H1 (cell line): ENCODE results near the gene MATN1. TPM values are rescaled to one million over a fixed set of nuclear protein-coding genes. Genes with fewer than 3 reads are reported as not detected.

Source experiments
- CTCF ChIA-PET: fragments of 300-600 bp; sonication (Branson Sonifier 250); formaldehyde crosslinking; loops from one replicate; lab custom pipeline; 2021; ENCODE audit not compliant: partially characterized antibody; lab: Charles Lee
- POLR2A ChIA-PET: fragments of 300-600 bp; sonication (Branson Sonifier 250); formaldehyde crosslinking; loops from one replicate; lab custom pipeline; 2021; ENCODE audit warnings: inconsistent platforms; ENCODE audit not compliant: partially characterized antibody; lab: Charles Lee
- DNase-seq, 2 experiments: peaks; one replicate each; pipeline versions ENCODE4 v3.0.0 to v3.0.0-alpha.2; 2010 to 2022; ENCODE audit warnings: low spot score in 2 of 2, low read depth in 1 of 2, mixed read lengths in 1 of 2
- FAIRE-seq: peaks from 2 replicates; lab custom pipeline; 2011; peaks lifted over from hg19 to GRCh38; lab: Jason Lieb, UNC
- H2AFZ ChIP-seq: 2 replicates; pipeline ENCODE4 v1.8.1; 2012; ENCODE audit warnings: low read length, inconsistent platforms
- H2AK5ac ChIP-seq: 2 replicates; pipeline ENCODE4 v1.6.1; 2013; ENCODE audit warnings: low read depth, low read length
- H2BK120ac ChIP-seq: replicated peaks from 2 replicates; pipeline ENCODE3; 2013; ENCODE audit warnings: low read depth, low read length, inconsistent platforms
- H2BK12ac ChIP-seq: 2 replicates; pipeline ENCODE4 v1.6.1; 2013; ENCODE audit warnings: low read depth, low read length
- H2BK15ac ChIP-seq: 2 replicates; pipeline ENCODE4 v1.6.1; 2013; ENCODE audit warnings: low read length
- H2BK20ac ChIP-seq: 2 replicates; pipeline ENCODE4 v1.6.1; 2013; ENCODE audit warnings: low read length
- H2BK5ac ChIP-seq: 2 replicates; pipeline ENCODE4 v1.6.1; 2013; ENCODE audit warnings: low read depth, low read length
- H3K14ac ChIP-seq: 2 replicates; pipeline ENCODE4 v1.6.1; 2013; ENCODE audit warnings: inconsistent platforms; ENCODE audit not compliant: insufficient read length
- H3K18ac ChIP-seq: 2 replicates; pipeline ENCODE4 v1.6.1; 2013; ENCODE audit warnings: low read length; ENCODE audit errors: extremely low read depth
- H3K23ac ChIP-seq: 2 replicates; pipeline ENCODE4 v1.6.1; 2013; ENCODE audit warnings: inconsistent platforms; ENCODE audit not compliant: insufficient read length
- H3K23me2 ChIP-seq: 2 replicates; pipeline ENCODE4 v1.6.1; 2013; ENCODE audit warnings: low read depth, low read length
- H3K27ac ChIP-seq: 2 replicates; pipeline ENCODE4 v1.6.1; 2011; ENCODE audit warnings: low read depth, low read length, inconsistent platforms
- H3K27me3 ChIP-seq, 4 experiments: replicated peaks in 1 of 4; 1 replicate in 1 of 4; 2 replicates in 3 of 4; pipeline versions ENCODE4 v1.6.1 to v1.8.1; 2011 to 2013; ENCODE audit warnings: low read length in 3 of 4, mild to moderate bottlenecking in 3 of 4, inconsistent platforms in 2 of 4, mixed read lengths in 2 of 4, moderate library complexity in 1 of 4; ENCODE audit not compliant: control insufficient read depth in 3 of 4, insufficient read depth in 3 of 4; ENCODE audit errors: extremely low read depth in 1 of 4
- H3K36me3 ChIP-seq, 4 experiments: 2 replicates each; pipeline versions ENCODE4 v1.6.1 to v1.8.1; 2011 to 2013; ENCODE audit warnings: mild to moderate bottlenecking in 4 of 4, low read length in 3 of 4, moderate library complexity in 2 of 4, control low read depth in 1 of 4, inconsistent platforms in 1 of 4; ENCODE audit not compliant: insufficient read depth in 4 of 4, control insufficient read depth in 2 of 4
- H3K4ac ChIP-seq: replicated peaks from 2 replicates; pipeline ENCODE3; 2013; ENCODE audit warnings: low read length, low read depth, mixed read lengths, inconsistent platforms; ENCODE audit not compliant: insufficient read length
- H3K4me1 ChIP-seq, 4 experiments: replicated peaks in 1 of 4; 1 replicate in 1 of 4; 2 replicates in 3 of 4; pipeline versions ENCODE4 v1.6.1 to v1.8.1; 2011 to 2013; ENCODE audit warnings: low read length in 3 of 4, inconsistent platforms in 2 of 4, mixed read lengths in 1 of 4; ENCODE audit not compliant: insufficient read depth in 4 of 4, control insufficient read depth in 3 of 4
- H3K4me2 ChIP-seq, 2 experiments: 2 replicates each; pipeline versions ENCODE4 v1.6.1 to v1.8.1; 2011 to 2013; ENCODE audit warnings: low read depth in 2 of 2, low read length in 2 of 2, control low read depth in 1 of 2, inconsistent platforms in 1 of 2, mild to moderate bottlenecking in 1 of 2; ENCODE audit not compliant: insufficient read depth in 1 of 2
- H3K4me3 ChIP-seq, 4 experiments: fragments of 200-600, 300-600 bp in 1 of 4; sonication (generic), shearing (Covaris generic), sonication (Bioruptor Twin) in 1 of 4; 2 replicates each; pipeline versions ENCODE4 v1.5.1 to v1.8.1; 2011 to 2016; ENCODE audit warnings: low read length in 4 of 4, low read depth in 3 of 4, control low read depth in 2 of 4, inconsistent platforms in 2 of 4, mild to moderate bottlenecking in 2 of 4, mixed read lengths in 1 of 4, moderate library complexity in 1 of 4; ENCODE audit not compliant: insufficient read depth in 2 of 4; ENCODE audit errors: extremely low read depth in 1 of 4
- H3K56ac ChIP-seq: replicated peaks from 2 replicates; pipeline ENCODE3; 2013; ENCODE audit warnings: low read depth, mild to moderate bottlenecking, mixed read lengths, low read length, inconsistent platforms; ENCODE audit not compliant: insufficient read length
- H3K79me1 ChIP-seq: 2 replicates; pipeline ENCODE4 v1.6.1; 2013; ENCODE audit warnings: low read depth, low read length, control low read depth
- H3K79me2 ChIP-seq, 2 experiments: 2 replicates each; pipeline versions ENCODE4 v1.6.1 to v1.8.1; 2012 to 2013; ENCODE audit warnings: low read length in 2 of 2, mild to moderate bottlenecking in 2 of 2, inconsistent platforms in 1 of 2; ENCODE audit not compliant: insufficient read depth in 2 of 2, control insufficient read depth in 1 of 2
- H3K9ac ChIP-seq, 4 experiments: replicated peaks in 1 of 4; 1 replicate in 1 of 4; 2 replicates in 3 of 4; pipeline versions ENCODE4 v1.6.1 to v1.8.1; 2011 to 2013; ENCODE audit warnings: low read depth in 3 of 4, low read length in 3 of 4, control low read depth in 2 of 4, mild to moderate bottlenecking in 2 of 4, moderate library complexity in 2 of 4, inconsistent platforms in 1 of 4; ENCODE audit errors: extremely low read depth in 1 of 4
- H3K9me3 ChIP-seq, 2 experiments: 2 replicates each; pipeline versions ENCODE4 v1.6.1 to v1.8.1; 2012 to 2013; ENCODE audit warnings: mild to moderate bottlenecking in 2 of 2, moderate library complexity in 2 of 2, control low read depth in 1 of 2, inconsistent platforms in 1 of 2, low read depth in 1 of 2, low read length in 1 of 2, mixed read lengths in 1 of 2; ENCODE audit not compliant: insufficient read depth in 2 of 2
- H4K20me1 ChIP-seq, 2 experiments: replicated peaks in 1 of 2; 2 replicates each; pipeline versions ENCODE3 to v1.8.1; 2011 to 2013; ENCODE audit warnings: inconsistent platforms in 2 of 2, low read length in 2 of 2, mild to moderate bottlenecking in 1 of 2; ENCODE audit not compliant: insufficient read depth in 2 of 2, control insufficient read depth in 1 of 2
- H4K5ac ChIP-seq: 2 replicates; pipeline ENCODE4 v1.6.1; 2013; ENCODE audit warnings: low read length, low read depth, mixed read lengths, inconsistent platforms; ENCODE audit not compliant: insufficient read length
- H4K8ac ChIP-seq: 2 replicates; pipeline ENCODE4 v1.8.0; 2013; ENCODE audit warnings: mild to moderate bottlenecking, moderate library complexity, low read length, inconsistent platforms; ENCODE audit not compliant: insufficient read depth; ENCODE audit errors: extremely low read depth
- H4K91ac ChIP-seq: replicated peaks from 2 replicates; pipeline ENCODE3; 2013; ENCODE audit warnings: low read length, mixed read lengths, inconsistent platforms; ENCODE audit not compliant: insufficient read length
- CTCF ChIP-seq, 3 experiments: IDR thresholded peaks; 1 replicate in 2 of 3; 2 replicates in 1 of 3; pipeline versions ENCODE4 v1.5.1 to v1.6.1; 2011; ENCODE audit warnings: low read length in 3 of 3, mild to moderate bottlenecking in 3 of 3, inconsistent platforms in 2 of 3, low read depth in 1 of 3, moderate library complexity in 1 of 3; ENCODE audit not compliant: insufficient read depth in 1 of 3; ENCODE audit errors: control extremely low read depth in 1 of 3
- WGBS, 2 experiments: shearing (Covaris generic) in 1 of 2; methylation state at CpG; one replicate each; pipeline versions ENCODE4 v1.1.6 to v1.1.7; 2013 to 2015; ENCODE audit warnings: low lambda C conversion rate in 2 of 2, mixed read lengths in 2 of 2, inconsistent platforms in 1 of 2, low coverage in 1 of 2, missing lambda C conversion rate in 1 of 2; ENCODE audit not compliant: insufficient replicate concordance in 2 of 2, insufficient coverage in 1 of 2, insufficient read length in 1 of 2; ENCODE audit errors: extremely low coverage in 1 of 2, missing lambda C conversion rate in 1 of 2; 5-methylcytosine and 5-hydroxymethylcytosine counted together
- polyA plus RNA-seq, 7 experiments: library from polyadenylated mRNA; depleted of rRNA in 3 of 7; stranded (reverse) in 5 of 7; unstranded in 2 of 7; fragments of >200 nt in 5 of 7; fragments of 200-250 nt in 2 of 7; gene quantifications; 1 replicate in 5 of 7; 2 replicates in 1 of 7; 4 replicates in 1 of 7; pipeline versions ENCODE4 v1.2.1 to v1.2.3, GENCODE V29; 2011 to 2013; ENCODE audit warnings: missing spikeins in 2 of 7, mixed read lengths in 2 of 7
- total RNA-seq: library from RNA; stranded (reverse); fragmentation: NEBNext Ultra II Directional; extraction: Animal tissue kit (Norgen Biotek cat#: 25700); gene quantifications from 2 replicates; pipeline ENCODE4 v1.2.1, GENCODE V29; 2021

The MATN1 gene
- total and polyA plus RNA-seq, 2 of the 8 experiments (the other 6 are each of a cell fraction or from before 2014, with no cell fraction given): 0.12 to 0.28 TPM

GRCh38 chr1:30706528-30706927 is 16.9 kb downstream of the MATN1 start:
- Histone ChIP-seq H3K79me2 (no peaks in the 10 kb centered on the region), H2AK5ac (no peak overlapping the region), H2BK120ac (no peak overlapping the region), H2BK20ac (no peak overlapping the region), H3K18ac (no peak overlapping the region), H4K5ac (no peak overlapping the region), H3K9ac (no peak overlapping the region), H2BK5ac (no peak overlapping the region), H3K79me1 (no peaks in the 10 kb centered on the region), H4K8ac (no peak overlapping the region; the same call in 1 of the 2 replicates), H3K4me1 (peaks cover 0 to 3% (median under 1%) of the 10 kb centered on the region in 4 experiments; a peak in 4 of 7 replicates), H3K56ac (no peak overlapping the region), H4K91ac (no peak overlapping the region), H3K23ac (no peak overlapping the region), H3K27me3 (no peaks in the 10 kb centered on the region), H2BK12ac (no peak overlapping the region; the same call in 1 of the 2 replicates), H3K14ac (no peak overlapping the region), H3K36me3 (no peaks in the 10 kb centered on the region), H2AFZ (no peak overlapping the region), H3K27ac (no peak overlapping the region), H3K4ac (no peak overlapping the region), H4K20me1 (peaks cover 0 to 3% of the 10 kb centered on the region in 2 experiments), H2BK15ac (no peak overlapping the region), H3K9me3 (no peaks in the 10 kb centered on the region), H3K23me2 (peaks cover 5% of the 10 kb centered on the region; the same call in 1 of the 2 replicates)
- POLR2A ChIA-PET: interaction anchor here (0.9 kb wide), 1 partner anchor 9 kb away, joined by 3 read pairs; no protein-coding TSS in a partner anchor
- 85% methylated on average over 9 of the region's 9 CpGs; no CpG with 5 or more reads in 1 of the 2 experiments for WGBS, 2 experiments
- no peak for FAIRE-seq
- no peak for DNase-seq
- CTCF ChIA-PET: interaction anchor here (0.6 to 3.4 kb wide), 7 partner anchors 21 to 979 kb away, joined by 3 to 24 read pairs (median 3); no protein-coding TSS in a partner anchor
- no peak for TF ChIP-seq CTCF (IDR thresholded peaks at IDR 0.05; ENCODE audit: control extremely low read depth in 1 of 3, insufficient read depth in 1 of 3, low read depth in 1 of 3, low read length in 3 of 3)
- TF ChIP-seq, all 59 proteins: peak for 0
- H3K4me2 ChIP-seq: no peak overlapping the region
- no peak overlapping the region for H3K4me3 ChIP-seq
